RCC 7860 (cell line): ENCODE measurements around the gene TBX18.
A peak's percentile ranks its signal among the peaks of the same experiment; 100 is the strongest.

Experiments used
- DNase-seq: peaks from one replicate; pipeline ENCODE4 v3.0.0-alpha.2; 2015; ENCODE audit warnings: low spot score
- FAIRE-seq: peaks from 2 replicates; lab custom pipeline; 2012; peaks lifted over from hg19 to GRCh38; lab: Jason Lieb, UNC

TBX18 gene

GRCh38 chr6:84752118-84752850 is 12.1 kb downstream of the TBX18 start:
- FAIRE-seq (no peak), DNase-seq (no peak)

DNA sequence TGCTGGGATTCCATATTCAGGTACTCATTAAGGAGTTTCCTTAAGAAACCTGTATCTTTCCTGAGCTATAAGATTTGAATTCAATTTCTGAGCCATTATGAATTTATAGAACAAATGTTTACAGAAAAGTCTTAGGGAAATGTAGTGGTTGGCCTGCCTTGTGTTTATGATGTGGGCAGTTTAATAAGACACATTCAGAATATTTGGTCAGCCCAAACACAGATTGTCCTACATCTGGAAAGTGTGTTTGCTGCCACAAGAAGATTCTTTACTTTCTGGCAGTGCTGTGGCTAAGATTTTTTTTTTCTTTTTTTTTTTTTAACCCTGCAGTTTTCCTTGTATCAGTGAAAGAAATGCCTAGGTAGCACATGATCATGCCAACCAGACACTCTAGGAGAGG is 15.2 kb downstream of the TBX18 start:
- FAIRE-seq (no peak), DNase-seq (no peak)

GRCh38 chr6:84748376-84748775 is 16.0 kb downstream of the TBX18 start:
- DNase-seq (no peak), FAIRE-seq (no peak)

GRCh38 chr6:84743616-84744015 is 20.8 kb downstream of the TBX18 start:
- DNase-seq (no peak), FAIRE-seq (no peak)

- DNase-seq (no peak), FAIRE-seq (no peak)
Measured at GRCh38 chr6:84740385-84740784, 24.0 kb downstream of the TBX18 start.

DNA sequence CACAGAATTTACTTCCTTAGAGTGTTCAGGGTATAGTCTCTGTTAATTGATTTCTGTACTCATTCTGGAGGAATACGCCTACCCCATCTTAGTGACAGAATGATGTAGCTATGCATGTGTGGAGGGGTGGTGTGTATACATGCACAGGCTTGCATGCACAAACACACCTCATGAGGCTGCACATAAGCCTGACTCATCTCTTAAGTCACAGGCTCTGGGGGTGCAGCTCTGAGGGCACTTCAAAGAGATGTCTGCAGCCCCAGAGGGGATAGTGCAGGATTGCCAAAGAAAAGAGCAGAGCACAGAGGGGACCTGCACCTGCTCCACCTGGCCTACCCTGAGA is 24.6 kb downstream of the TBX18 start:
- DNase-seq (no peak), FAIRE-seq (no peak)

- DNase-seq (no peak), FAIRE-seq (no peak)
Measured at GRCh38 chr6:84738996-84739865, 25.2 kb downstream of the TBX18 start.

DNA sequence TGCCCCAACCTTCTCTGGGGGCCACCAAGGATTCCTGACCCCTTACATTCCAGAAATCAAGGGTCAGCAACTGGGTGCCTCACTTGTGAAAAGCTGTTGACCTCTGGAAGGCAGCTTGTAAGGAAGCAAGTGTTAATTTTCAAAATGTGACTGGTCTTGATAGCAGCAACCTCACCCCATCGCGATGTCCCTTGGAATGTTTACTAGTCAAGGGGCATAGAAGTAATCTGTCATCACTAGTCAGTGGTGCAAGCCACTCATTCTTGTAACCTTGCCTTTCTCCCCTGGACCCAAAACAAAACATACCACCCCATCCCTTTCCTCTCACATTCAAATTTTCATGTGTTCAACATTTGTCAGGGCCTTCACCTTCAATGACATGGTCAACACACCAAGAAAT is 30.5 kb downstream of the TBX18 start:
- no peak for FAIRE-seq
- DNase-seq, result no peak

- no peak for DNase-seq
- FAIRE-seq, result no peak
Measured at GRCh38 chr6:84731901-84732300, 32.5 kb downstream of the TBX18 start.

DNA sequence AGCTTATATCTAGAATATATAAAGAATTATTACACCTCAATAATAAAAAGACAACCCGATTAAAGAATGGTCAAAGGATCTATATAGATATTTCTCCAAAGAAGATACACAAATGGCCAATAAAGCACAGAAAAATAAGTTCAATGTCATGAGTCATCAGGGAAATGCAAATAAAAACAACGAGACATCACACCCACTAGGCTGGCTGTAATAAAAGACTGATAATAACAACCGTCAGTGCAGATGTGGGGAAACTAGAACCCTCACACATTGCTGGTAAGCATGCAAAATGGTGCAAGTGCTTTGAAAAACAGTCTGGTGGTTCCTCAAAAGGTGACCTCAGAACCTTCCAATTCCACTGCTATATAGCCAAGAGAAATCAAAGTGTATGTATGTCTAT is 33.0 kb downstream of the TBX18 start:
- FAIRE-seq (no peak), DNase-seq (no peak)

- FAIRE-seq (no peak), DNase-seq (peak; percentile 9)
Measured at GRCh38 chr6:84728602-84729001, 35.8 kb downstream of the TBX18 start.

DNA sequence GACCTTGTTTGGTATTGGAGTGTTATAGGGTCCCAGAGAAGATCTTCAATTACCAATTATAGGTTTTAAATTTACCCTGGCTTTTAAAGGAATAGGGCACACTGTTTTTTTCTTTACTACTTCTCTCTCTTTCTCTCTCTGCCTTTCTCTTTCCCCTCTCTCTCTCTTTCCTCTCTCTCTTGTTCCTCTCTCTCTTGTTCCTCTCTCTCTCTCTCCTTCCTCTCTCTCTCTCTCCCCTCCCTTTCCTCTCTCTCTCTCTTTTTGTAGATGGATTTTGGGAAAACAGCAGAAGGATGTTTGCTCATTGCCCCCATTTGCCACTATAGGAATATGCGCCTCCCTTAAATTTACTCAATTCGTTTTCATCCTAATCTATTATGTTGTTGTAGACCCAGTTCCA is 45.2 kb downstream of the TBX18 start:
- FAIRE-seq (no peak), DNase-seq (no peak)

DNA sequence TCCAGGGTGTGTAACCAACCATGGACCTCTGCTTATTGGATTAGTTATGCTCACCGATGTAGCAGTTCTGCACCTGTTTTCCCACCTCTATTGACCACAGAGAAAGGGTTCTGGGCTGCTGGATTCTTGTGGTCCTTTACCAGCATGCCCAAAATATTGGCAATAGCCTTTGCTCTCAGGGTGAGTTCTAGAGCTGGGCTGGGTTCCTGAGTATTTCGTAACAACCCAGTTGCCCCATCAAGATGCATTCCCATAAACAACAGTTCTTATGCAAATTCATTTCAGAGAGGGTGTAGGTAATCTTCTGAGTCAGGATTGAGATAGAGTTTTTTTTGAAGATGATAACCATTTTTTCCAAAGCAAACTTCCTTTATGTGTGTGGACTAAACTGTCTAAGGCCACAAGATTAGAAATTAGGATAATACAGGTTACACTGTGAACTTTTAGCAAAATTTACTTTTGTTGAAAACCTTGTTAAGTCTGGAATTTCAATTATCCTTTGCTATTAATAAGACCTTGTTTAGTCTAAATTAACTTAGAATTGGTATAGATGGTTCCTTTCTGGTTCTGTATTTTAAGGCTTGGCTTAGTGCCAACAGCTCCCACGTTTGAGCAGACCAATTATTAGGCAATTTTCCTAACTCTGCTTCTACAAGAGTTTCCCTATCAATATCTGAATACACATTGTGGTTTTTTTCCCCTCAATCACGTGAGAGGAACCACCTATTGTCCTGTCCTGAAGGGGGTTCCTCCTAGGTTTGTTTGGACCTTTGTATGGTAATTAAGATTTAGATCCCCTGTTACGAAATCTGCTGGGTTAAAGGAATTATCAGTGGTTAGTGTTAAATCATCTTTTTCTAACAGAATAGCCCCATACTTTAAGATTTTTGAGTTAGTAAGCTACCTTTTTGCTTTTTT is 46.1 kb downstream of the TBX18 start:
- FAIRE-seq, result no peak
- no peak for DNase-seq

DNA sequence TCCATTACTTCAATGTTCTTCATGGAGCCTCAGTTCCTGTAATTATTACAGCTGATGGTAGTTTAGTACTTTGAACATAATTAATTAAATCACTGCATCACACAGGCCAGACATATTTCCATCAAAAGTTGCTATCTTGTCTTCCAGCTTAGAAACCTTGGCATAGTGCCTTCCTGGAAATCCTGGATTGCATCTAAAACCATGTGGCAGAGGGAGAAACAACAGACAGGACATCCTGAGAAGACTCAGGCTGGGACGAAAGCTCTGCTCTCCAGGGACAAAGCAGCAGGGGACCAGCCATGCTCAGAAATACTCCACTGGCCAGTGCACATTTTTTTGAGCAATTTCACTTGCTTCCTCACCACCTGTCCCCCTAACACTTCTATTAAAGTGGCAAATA is 55.3 kb downstream of the TBX18 start:
- FAIRE-seq, result no peak

GRCh38 chr6:84707171-84707570 is 57.2 kb downstream of the TBX18 start:
- DNase-seq (no peak), FAIRE-seq (no peak)

More for the DNA sequence above, 55.3 kb downstream of the TBX18 start:
- no peak for DNase-seq

GRCh38 chr6:84696166-84696565 is 68.2 kb downstream of the TBX18 start:
- DNase-seq (no peak), FAIRE-seq (no peak)

- DNase-seq (no peak), FAIRE-seq (no peak)
Measured at GRCh38 chr6:84691978-84692623, 72.3 kb downstream of the TBX18 start.

DNA sequence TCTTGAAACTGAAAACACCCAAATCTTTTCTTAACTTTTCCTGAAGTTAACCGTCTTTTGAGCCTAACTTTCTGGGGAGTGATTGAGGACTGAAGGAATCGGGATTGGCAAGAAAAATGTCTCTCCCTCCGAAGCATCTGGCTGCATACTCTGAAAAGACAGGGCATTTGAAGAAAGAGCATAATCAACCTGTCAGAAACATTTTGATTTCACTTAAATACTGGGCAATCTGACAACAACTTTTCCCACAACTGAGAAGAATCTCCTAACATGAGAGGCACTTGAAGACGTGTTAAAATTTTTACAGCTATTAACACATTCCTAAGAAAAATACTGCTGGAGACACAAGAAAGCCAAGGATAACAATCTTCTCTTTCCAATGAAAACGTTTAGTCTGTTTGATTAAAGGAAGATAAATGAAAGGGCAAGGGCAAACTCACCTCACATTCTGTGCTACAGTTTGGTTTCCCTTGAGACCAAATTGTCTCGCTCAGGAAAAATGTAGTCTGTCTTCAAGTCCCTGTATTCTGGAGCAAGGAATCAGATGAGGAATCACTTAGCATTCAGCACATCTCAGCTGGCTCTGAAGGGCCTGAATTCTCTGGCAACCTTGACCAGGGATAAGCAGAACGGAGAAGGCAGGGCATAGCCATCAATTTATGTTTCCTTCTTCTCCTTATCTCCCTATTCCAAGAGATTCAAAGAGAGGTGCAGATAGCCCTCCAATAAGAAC is 76.1 kb downstream of the TBX18 start:
- DNase-seq (no peak), FAIRE-seq (no peak)

- FAIRE-seq (no peak), DNase-seq (no peak)
Measured at GRCh38 chr6:84687431-84687830, 77.0 kb downstream of the TBX18 start.

GRCh38 chr6:84685983-84686584 is 78.3 kb downstream of the TBX18 start:
- FAIRE-seq, result peak; percentile 31
- peak; percentile 38 for DNase-seq
